ENCODE measurements around the gene AGMO. TPM values are rescaled to one million over a fixed set of nuclear protein-coding genes. Genes with fewer than 3 reads are reported as not detected.

The AGMO gene
- total RNA-seq, 1 donor from 2014 or later = 0.34 TPM

DNA sequence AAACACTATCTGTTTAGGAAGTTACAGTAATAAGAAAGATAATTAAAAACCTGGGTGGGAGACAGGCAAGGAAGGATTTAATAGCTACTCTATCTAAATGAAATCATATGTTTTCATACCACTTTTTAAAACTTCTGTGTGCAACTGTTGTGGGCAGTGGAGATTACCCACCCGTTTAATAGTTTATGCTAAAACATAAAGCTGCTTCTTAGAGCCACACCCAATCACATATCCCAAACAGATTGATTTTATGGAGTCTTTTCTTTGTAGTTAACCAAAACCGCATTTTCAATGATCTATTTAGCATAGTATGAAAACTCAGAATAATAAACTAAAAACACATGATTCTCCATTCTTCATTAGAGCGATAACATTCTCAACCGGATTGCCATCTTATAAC is 304.1 kb downstream of the AGMO start:
- no peak overlapping the region for H3K27ac ChIP-seq (ENCODE audit: low read depth, low read length)
- H3K9ac ChIP-seq (ENCODE audit: low read length) = no peak overlapping the region
- H2AFZ ChIP-seq (ENCODE audit: low read depth, low read length) = no peak overlapping the region
- H3K9me3 Mint-ChIP-seq (ENCODE audit: unreplicated experiment) = peaks cover 5% of the 10 kb centered on the region
- no peak overlapping the region for H3K27ac Mint-ChIP-seq (ENCODE audit: unreplicated experiment)
- no peaks in the 10 kb centered on the region for H3K36me3 ChIP-seq (ENCODE audit: insufficient read depth, low read length)
- no peaks in the 10 kb centered on the region for H3K79me2 ChIP-seq (ENCODE audit: insufficient read depth, low read length)
- DNase-seq (ENCODE audit: low read depth) (no peak), FAIRE-seq (no peak)
- no peaks in the 10 kb centered on the region for H3K27me3 ChIP-seq (ENCODE audit: insufficient read depth, low read length)
- H3K4me3 ChIP-seq (ENCODE audit: insufficient read depth, low read depth, low read length) = no peak overlapping the region
- no peaks in the 10 kb centered on the region for H3K4me1 ChIP-seq (ENCODE audit: insufficient read depth, low read length)
- TF ChIP-seq, protein P1, sequence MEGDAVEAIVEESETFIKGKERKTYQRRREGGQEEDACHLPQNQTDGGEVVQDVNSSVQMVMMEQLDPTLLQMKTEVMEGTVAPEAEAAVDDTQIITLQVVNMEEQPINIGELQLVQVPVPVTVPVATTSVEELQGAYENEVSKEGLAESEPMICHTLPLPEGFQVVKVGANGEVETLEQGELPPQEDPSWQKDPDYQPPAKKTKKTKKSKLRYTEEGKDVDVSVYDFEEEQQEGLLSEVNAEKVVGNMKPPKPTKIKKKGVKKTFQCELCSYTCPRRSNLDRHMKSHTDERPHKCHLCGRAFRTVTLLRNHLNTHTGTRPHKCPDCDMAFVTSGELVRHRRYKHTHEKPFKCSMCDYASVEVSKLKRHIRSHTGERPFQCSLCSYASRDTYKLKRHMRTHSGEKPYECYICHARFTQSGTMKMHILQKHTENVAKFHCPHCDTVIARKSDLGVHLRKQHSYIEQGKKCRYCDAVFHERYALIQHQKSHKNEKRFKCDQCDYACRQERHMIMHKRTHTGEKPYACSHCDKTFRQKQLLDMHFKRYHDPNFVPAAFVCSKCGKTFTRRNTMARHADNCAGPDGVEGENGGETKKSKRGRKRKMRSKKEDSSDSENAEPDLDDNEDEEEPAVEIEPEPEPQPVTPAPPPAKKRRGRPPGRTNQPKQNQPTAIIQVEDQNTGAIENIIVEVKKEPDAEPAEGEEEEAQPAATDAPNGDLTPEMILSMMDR (IDR thresholded peaks at IDR 0.05; ENCODE audit: insufficient read depth, low read depth, low read length) = no peak
- TF ChIP-seq EZH2 (IDR thresholded peaks at IDR 0.05; ENCODE audit: insufficient read depth, low read length) = no peak
- H3K4me2 ChIP-seq (ENCODE audit: low read length) = no peak overlapping the region
- no peaks in the 10 kb centered on the region for H3K9me3 ChIP-seq (ENCODE audit: insufficient read depth, low read depth, low read length)
- no peaks in the 10 kb centered on the region for H3K36me3 Mint-ChIP-seq (ENCODE audit: low read depth, unreplicated experiment)
- no peaks in the 10 kb centered on the region for H3K4me1 Mint-ChIP-seq (ENCODE audit: low read depth, unreplicated experiment)
- no peaks in the 10 kb centered on the region for H3K27me3 Mint-ChIP-seq (ENCODE audit: low read depth, unreplicated experiment)
- no peaks in the 10 kb centered on the region for H4K20me1 ChIP-seq (ENCODE audit: insufficient read depth, low read length)
- no peak overlapping the region for H3K4me3 Mint-ChIP-seq (ENCODE audit: unreplicated experiment)

DNA sequence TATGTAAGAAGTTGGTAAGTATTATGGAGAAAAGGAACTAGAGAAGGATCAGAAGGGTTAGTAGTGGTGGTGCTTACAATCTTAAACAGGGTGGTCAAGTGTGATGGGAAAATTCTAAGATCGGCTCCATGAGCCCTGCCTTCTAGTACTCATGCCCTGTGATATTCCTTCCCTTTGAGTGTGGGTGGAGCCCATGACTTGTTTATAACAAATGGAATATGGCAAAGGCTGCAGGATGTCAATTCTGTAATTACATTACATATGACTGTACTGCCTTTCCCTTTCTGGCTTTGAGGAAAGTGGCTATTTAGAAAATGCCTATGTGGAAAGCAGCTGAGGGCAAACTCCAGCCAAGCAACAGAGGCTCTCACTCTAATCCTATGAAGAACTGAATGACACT is 309.6 kb downstream of the AGMO start:
- Histone ChIP-seq H3K36me3 (ENCODE audit: insufficient read depth, low read length) (no peaks in the 10 kb centered on the region), H3K27me3 (ENCODE audit: insufficient read depth, low read length) (no peaks in the 10 kb centered on the region), H3K4me2 (ENCODE audit: low read length) (no peak overlapping the region)

DNA sequence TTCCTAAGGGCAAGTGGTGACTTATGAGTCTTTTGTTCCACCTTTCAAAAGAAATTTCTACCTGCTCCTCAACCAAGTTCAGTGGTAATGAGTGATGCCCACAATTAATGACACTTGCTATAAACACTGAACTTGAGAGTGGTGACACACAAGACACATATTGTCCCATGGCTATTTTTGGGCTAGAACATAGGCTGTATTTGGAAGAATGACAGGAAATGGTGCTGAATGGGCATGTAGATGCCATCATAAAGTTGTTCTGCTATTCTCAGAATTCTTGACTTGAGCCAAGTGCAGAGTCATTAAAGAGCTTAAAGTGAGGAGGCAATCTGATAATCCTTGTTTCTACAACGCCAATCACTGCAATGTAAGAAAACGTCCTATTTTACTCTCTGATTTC is 313.3 kb downstream of the AGMO start:
- no peak overlapping the region for H3K27ac Mint-ChIP-seq (ENCODE audit: unreplicated experiment)
- no peak overlapping the region for H2AFZ ChIP-seq (ENCODE audit: low read depth, low read length)
- H3K4me3 Mint-ChIP-seq (ENCODE audit: unreplicated experiment) = no peak overlapping the region
- no peaks in the 10 kb centered on the region for H3K36me3 ChIP-seq (ENCODE audit: insufficient read depth, low read length)
- H3K4me2 ChIP-seq (ENCODE audit: low read length) = no peak overlapping the region
- no peaks in the 10 kb centered on the region for H3K9me3 Mint-ChIP-seq (ENCODE audit: unreplicated experiment)
- H3K27me3 ChIP-seq (ENCODE audit: insufficient read depth, low read length) = no peaks in the 10 kb centered on the region
- DNase-seq (ENCODE audit: low read depth) = no peak
- H4K20me1 ChIP-seq (ENCODE audit: insufficient read depth, low read length) = no peaks in the 10 kb centered on the region
- H3K9me3 ChIP-seq (ENCODE audit: insufficient read depth, low read depth, low read length) = no peaks in the 10 kb centered on the region
- H3K4me3 ChIP-seq (ENCODE audit: insufficient read depth, low read depth, low read length) = no peak overlapping the region
- FAIRE-seq = no peak
- H3K4me1 Mint-ChIP-seq (ENCODE audit: low read depth, unreplicated experiment) = no peaks in the 10 kb centered on the region
- no peak overlapping the region for H3K9ac ChIP-seq (ENCODE audit: low read length)
- H3K36me3 Mint-ChIP-seq (ENCODE audit: low read depth, unreplicated experiment) = no peaks in the 10 kb centered on the region
- H3K79me2 ChIP-seq (ENCODE audit: insufficient read depth, low read length) = no peaks in the 10 kb centered on the region
- H3K27me3 Mint-ChIP-seq (ENCODE audit: low read depth, unreplicated experiment) = no peaks in the 10 kb centered on the region
- H3K4me1 ChIP-seq (ENCODE audit: insufficient read depth, low read length) = no peaks in the 10 kb centered on the region
- no peak overlapping the region for H3K27ac ChIP-seq (ENCODE audit: low read depth, low read length)
- TF ChIP-seq, protein P1 (IDR thresholded peaks at IDR 0.05; ENCODE audit: insufficient read depth, low read depth, low read length) = no peak
- TF ChIP-seq EZH2 (IDR thresholded peaks at IDR 0.05; ENCODE audit: insufficient read depth, low read length) = no peak

More for the DNA sequence above, 309.6 kb downstream of the AGMO start:
- DNase-seq (ENCODE audit: low read depth) (no peak), FAIRE-seq (no peak)
- Mint-ChIP-seq H3K4me3 (ENCODE audit: unreplicated experiment) (no peak overlapping the region), H3K27ac (ENCODE audit: unreplicated experiment) (no peak overlapping the region), H3K9me3 (ENCODE audit: unreplicated experiment) (peaks cover 3% of the 10 kb centered on the region), H3K4me1 (ENCODE audit: low read depth, unreplicated experiment) (no peaks in the 10 kb centered on the region), H3K27me3 (ENCODE audit: low read depth, unreplicated experiment) (no peaks in the 10 kb centered on the region), H3K36me3 (ENCODE audit: low read depth, unreplicated experiment) (no peaks in the 10 kb centered on the region)
- H3K9me3 ChIP-seq (ENCODE audit: insufficient read depth, low read depth, low read length) = no peaks in the 10 kb centered on the region
- H3K27ac ChIP-seq (ENCODE audit: low read depth, low read length) = no peak overlapping the region
- no peak overlapping the region for H3K4me3 ChIP-seq (ENCODE audit: insufficient read depth, low read depth, low read length)
- no peaks in the 10 kb centered on the region for H4K20me1 ChIP-seq (ENCODE audit: insufficient read depth, low read length)
- H3K9ac ChIP-seq (ENCODE audit: low read length) = no peak overlapping the region
- no peaks in the 10 kb centered on the region for H3K4me1 ChIP-seq (ENCODE audit: insufficient read depth, low read length)
- no peak for TF ChIP-seq EZH2 (IDR thresholded peaks at IDR 0.05; ENCODE audit: insufficient read depth, low read length)
- no peak overlapping the region for H2AFZ ChIP-seq (ENCODE audit: low read depth, low read length)
- H3K79me2 ChIP-seq (ENCODE audit: insufficient read depth, low read length) = no peaks in the 10 kb centered on the region
